Liver (tissue), 3 donors: ENCODE measurements around the gene RNF152.

Experiments used
- CTCF ChIP-seq: fragments of 150-350 bp; IDR thresholded peaks from 2 replicates; pipeline ENCODE4 v1.5.1; 2017; ENCODE audit warnings: improper control_type of control experiment, low read depth, low read length; ENCODE audit not compliant: missing input control
- FOXA2 ChIP-seq: IDR thresholded peaks from 2 replicates; pipeline ENCODE4 v1.6.1; 2016; ENCODE audit warnings: antibody characterized with exemption
- GABPA ChIP-seq, 2 donors: IDR thresholded peaks in 1 of 2; conservative IDR thresholded peaks in 1 of 2; 2 replicates each; pipeline ENCODE4 v1.6.1; 2016; ENCODE audit warnings: antibody characterized with exemption in 2 of 2, mild to moderate bottlenecking in 1 of 2, moderate library complexity in 1 of 2
- JUND ChIP-seq, 2 donors: IDR thresholded peaks; 2 replicates each; pipeline ENCODE4 v1.6.1; 2016; ENCODE audit warnings: antibody characterized with exemption in 2 of 2
- MAX ChIP-seq: IDR thresholded peaks from 2 replicates; pipeline ENCODE4 v1.6.1; 2016; ENCODE audit warnings: antibody characterized with exemption
- REST ChIP-seq: IDR thresholded peaks from 2 replicates; pipeline ENCODE4 v1.6.1; 2016; ENCODE audit warnings: antibody characterized with exemption, mild to moderate bottlenecking
- SP1 ChIP-seq: IDR thresholded peaks from 2 replicates; pipeline ENCODE4 v1.6.1; 2018; ENCODE audit warnings: antibody characterized with exemption, mild to moderate bottlenecking
- YY1 ChIP-seq: IDR thresholded peaks from 2 replicates; pipeline ENCODE4 v1.6.1; 2016; ENCODE audit warnings: antibody characterized with exemption, mild to moderate bottlenecking
- ZBTB33 ChIP-seq: IDR thresholded peaks from 2 replicates; pipeline ENCODE4 v1.6.1; 2016; ENCODE audit warnings: antibody characterized with exemption
- donor health status: healthy.
- donor health status: healthy.

- no peak for TF ChIP-seq CTCF
- TF ChIP-seq SP1, result no peak
- no peak for TF ChIP-seq ZBTB33
- no peak for TF ChIP-seq FOXA2
- TF ChIP-seq YY1, result no peak
- TF ChIP-seq REST, result no peak
- no peak for TF ChIP-seq MAX
- TF ChIP-seq GABPA (IDR thresholded peaks at IDR 0.05 in 1 of 2, conservative IDR thresholded peaks at IDR 0.05 in 1 of 2), result no peak
- TF ChIP-seq JUND (IDR thresholded peaks at IDR 0.05), result no peak
These were observed 58.8 kb downstream of the RNF152 start for GRCh38 chr18:61833978-61834377.
